HepG2 (cell line): ENCODE results near the gene ATG13. TPM values are rescaled to one million over a fixed set of nuclear protein-coding genes. Genes with fewer than 3 reads are reported as not detected.

ENCODE experiments used
- CENPX ChIP-seq: sonication (generic); formaldehyde crosslinking; IDR thresholded peaks from 2 replicates; pipeline ENCODE4 v1.9.0; 2021; ENCODE audit warnings: mild to moderate bottlenecking, missing genetic modification reagents, moderate library complexity
- EEA1 ChIP-seq: sonication (generic); formaldehyde crosslinking; IDR thresholded peaks from 2 replicates; pipeline ENCODE4 v1.5.1; 2020; ENCODE audit warnings: mild to moderate bottlenecking, missing genetic modification reagents, borderline replicate concordance
- KAT2B ChIP-seq: fragments of 150-350 bp; IDR thresholded peaks from 2 replicates; pipeline ENCODE4 v1.6.1; 2014; ENCODE audit warnings: low read depth, low read length, borderline replicate concordance
- KLF13 ChIP-seq: sonication (generic); formaldehyde crosslinking; IDR thresholded peaks from 2 replicates; pipeline ENCODE4 v1.4.0; 2020; ENCODE audit warnings: mild to moderate bottlenecking, missing genetic modification reagents
- NAIF1 ChIP-seq: sonication (generic); formaldehyde crosslinking; IDR thresholded peaks from 2 replicates; pipeline ENCODE4 v1.5.0; 2020; ENCODE audit warnings: mild to moderate bottlenecking, missing genetic modification reagents, borderline replicate concordance
- PCBP2 ChIP-seq: fragments of 200-400 bp; formaldehyde crosslinking; optimal IDR thresholded peaks from 2 replicates; pipeline ENCODE3; 2018; ENCODE audit warnings: low read length, low read depth; ENCODE audit not compliant: poor library complexity, severe bottlenecking
- REPIN1 ChIP-seq: sonication (generic); formaldehyde crosslinking; IDR thresholded peaks from 2 replicates; pipeline ENCODE4 v1.8.0; 2022; ENCODE audit warnings: missing genetic modification reagents, low read depth, mild to moderate bottlenecking, borderline replicate concordance
- SETDB1 ChIP-seq: sonication (generic); formaldehyde crosslinking; IDR thresholded peaks from 2 replicates; pipeline ENCODE4 v1.5.1; 2020; ENCODE audit warnings: missing genetic modification reagents, mild to moderate bottlenecking, borderline replicate concordance
- SRSF4 ChIP-seq: fragments of 200-400 bp; formaldehyde crosslinking; IDR thresholded peaks from one replicate; pipeline ENCODE4 v1.6.1; 2018; ENCODE audit warnings: mild to moderate bottlenecking, low read depth, low read length, moderate library complexity; ENCODE audit not compliant: poor library complexity, severe bottlenecking
- YY1 ChIP-seq: IDR thresholded peaks from 2 replicates; pipeline ENCODE4 v1.6.1; 2011; ENCODE audit warnings: low read length, low read depth, moderate library complexity, mild to moderate bottlenecking; ENCODE audit not compliant: insufficient read depth, insufficient replicate concordance
- ZFYVE20 ChIP-seq: sonication (generic); formaldehyde crosslinking; IDR thresholded peaks from 2 replicates; pipeline ENCODE4 v1.8.0; 2023; ENCODE audit warnings: low read depth, mild to moderate bottlenecking, moderate library complexity, missing genetic modification reagents, borderline replicate concordance
- ZHX1 ChIP-seq: sonication (generic); formaldehyde crosslinking; IDR thresholded peaks from 2 replicates; pipeline ENCODE4 v1.8.1; 2022; ENCODE audit warnings: low read depth, mild to moderate bottlenecking, missing genetic modification reagents
- ZNF20 ChIP-seq: sonication (generic); formaldehyde crosslinking; IDR thresholded peaks from 2 replicates; pipeline ENCODE4 v1.4.0; 2020; ENCODE audit warnings: mild to moderate bottlenecking, moderate library complexity, missing genetic modification reagents
- ZNF615 ChIP-seq: sonication (generic); formaldehyde crosslinking; IDR thresholded peaks from 2 replicates; pipeline ENCODE4 v1.5.0; 2020; ENCODE audit warnings: mild to moderate bottlenecking, missing genetic modification reagents, borderline replicate concordance
- ZNF619 ChIP-seq: sonication (generic); formaldehyde crosslinking; IDR thresholded peaks from 2 replicates; pipeline ENCODE4 v1.4.0; 2020; ENCODE audit warnings: mild to moderate bottlenecking, missing genetic modification reagents
- ZNF644 ChIP-seq: IDR thresholded peaks from 2 replicates; pipeline ENCODE4 v1.6.1; 2016; ENCODE audit warnings: low read depth
- ZNF816 ChIP-seq: sonication (generic); formaldehyde crosslinking; IDR thresholded peaks from 2 replicates; pipeline ENCODE4 v1.8.0; 2022; ENCODE audit warnings: missing genetic modification reagents, mild to moderate bottlenecking, borderline replicate concordance
- ZUFSP ChIP-seq: sonication (generic); formaldehyde crosslinking; IDR thresholded peaks from 2 replicates; pipeline ENCODE4 v1.9.0; 2021; ENCODE audit warnings: missing genetic modification reagents, mild to moderate bottlenecking, borderline replicate concordance
- polyA plus RNA-seq, 8 experiments: library from polyadenylated mRNA; depleted of rRNA in 3 of 8; stranded (reverse) in 7 of 8; unstranded in 1 of 8; fragments of >200 nt; fragmentation: Illumina TruSeq in 4 of 8; extraction: Trizol in 4 of 8; gene quantifications; 2 replicates each; pipeline versions ENCODE4 v1.2.1 to v1.2.3, GENCODE V29; 2011 to 2016; ENCODE audit warnings: low read depth in 4 of 8, missing spikeins in 1 of 8, mixed read lengths in 1 of 8; ENCODE audit not compliant: insufficient read depth in 1 of 8
- total RNA-seq, 5 experiments: library from RNA; depleted of rRNA; stranded (reverse); fragments of >200 nt; fragmentation: Illumina TruSeq; extraction: Trizol; gene quantifications; 2 replicates each; pipeline ENCODE4 v1.2.3, GENCODE V29; 2016; ENCODE audit warnings: low read depth in 1 of 5

Gene ATG13
- total and polyA plus RNA-seq, 2 of the 13 experiments (the other 11 are each of a cell fraction or from before 2014, with no cell fraction given) = 55.0 to 77.3 TPM

GRCh38 chr11:46695345-46696211, 78.2 kb downstream of the ATG13 start (continued):
- TF ChIP-seq KAT2B (no peak), ZFYVE20 (CRISPR knock-in tag) (no peak), ZHX1 (CRISPR knock-in tag) (no peak), CENPX (no peak), ZNF20 (CRISPR knock-in tag) (no peak), ZUFSP (CRISPR knock-in tag) (no peak), NAIF1 (no peak), YY1 (no peak), PCBP2 (no peak), ZNF615 (CRISPR knock-in tag) (no peak), REPIN1 (no peak), ZNF644 (CRISPR knock-in tag) (peak; percentile 69; the same call in 1 of the 2 replicates), EEA1 (CRISPR knock-in tag) (no peak), SRSF4 (no peak), KLF13 (no peak), SETDB1 (CRISPR knock-in tag) (no peak), ZNF619 (0 out of 2 replicates have a peak, but pooled peaks have one; percentile 38), ZNF816 (peak; percentile 39; the same call in 1 of the 2 replicates)
